ENCODE data around the gene LRRC18.

LRRC18 gene

GRCh38 chr10:48881937-48882336 lies 57.7 kb downstream of the LRRC18 start:
- no peak for TF ChIP-seq CTCF (conservative IDR thresholded peaks at IDR 0.05; ENCODE audit: low read depth, low read length)
- no peaks in the 10 kb centered on the region for H4K20me1 ChIP-seq (ENCODE audit: insufficient read depth)
- H3K4me1 ChIP-seq (ENCODE audit: low read depth, poor library complexity, severe bottlenecking) = no peaks in the 10 kb centered on the region
- H3K4me3 ChIP-seq (IDR thresholded peaks at IDR 0.05; ENCODE audit: insufficient read depth, low read depth, low read length) = no peak overlapping the region
- no peaks in the 10 kb centered on the region for H3K36me3 ChIP-seq (ENCODE audit: insufficient read depth)
- H3K27ac ChIP-seq = no peak overlapping the region
- no peaks in the 10 kb centered on the region for H3K27me3 ChIP-seq (ENCODE audit: insufficient read depth, low read depth)
- no peak overlapping the region for H3K9ac ChIP-seq
- no peaks in the 10 kb centered on the region for H3K79me2 ChIP-seq (ENCODE audit: insufficient read depth, low read depth)
- no peak overlapping the region for H3K4me2 ChIP-seq
- H2AFZ ChIP-seq (ENCODE audit: low read depth) = no peak overlapping the region

GRCh38 chr10:48880016-48880705 lies 59.5 kb downstream of the LRRC18 start:
- H3K27ac ChIP-seq = no peak overlapping the region
- H3K4me1 ChIP-seq (ENCODE audit: low read depth, poor library complexity, severe bottlenecking) = no peaks in the 10 kb centered on the region
- H3K79me2 ChIP-seq (ENCODE audit: insufficient read depth, low read depth) = no peaks in the 10 kb centered on the region
- no peak overlapping the region for H2AFZ ChIP-seq (ENCODE audit: low read depth)
- no peak overlapping the region for H3K9ac ChIP-seq
- no peaks in the 10 kb centered on the region for H3K27me3 ChIP-seq (ENCODE audit: insufficient read depth, low read depth)
- no peak overlapping the region for H3K4me2 ChIP-seq
- no peak for TF ChIP-seq CTCF (conservative IDR thresholded peaks at IDR 0.05; ENCODE audit: low read depth, low read length)
- no peak overlapping the region for H3K4me3 ChIP-seq (IDR thresholded peaks at IDR 0.05; ENCODE audit: insufficient read depth, low read depth, low read length)
- H3K36me3 ChIP-seq (ENCODE audit: insufficient read depth) = no peaks in the 10 kb centered on the region
- H4K20me1 ChIP-seq (ENCODE audit: insufficient read depth) = no peaks in the 10 kb centered on the region

- H3K27me3 ChIP-seq (ENCODE audit: insufficient read depth, low read depth) = no peaks in the 10 kb centered on the region
- H3K27ac ChIP-seq = no peak overlapping the region
- no peaks in the 10 kb centered on the region for H4K20me1 ChIP-seq (ENCODE audit: insufficient read depth)
- no peaks in the 10 kb centered on the region for H3K36me3 ChIP-seq (ENCODE audit: insufficient read depth)
- H3K4me1 ChIP-seq (ENCODE audit: low read depth, poor library complexity, severe bottlenecking) = no peaks in the 10 kb centered on the region
- H3K4me2 ChIP-seq = no peak overlapping the region
- H3K79me2 ChIP-seq (ENCODE audit: insufficient read depth, low read depth) = no peaks in the 10 kb centered on the region
- no peak overlapping the region for H3K9ac ChIP-seq
- no peak overlapping the region for H2AFZ ChIP-seq (ENCODE audit: low read depth)
- no peak for TF ChIP-seq CTCF (conservative IDR thresholded peaks at IDR 0.05; ENCODE audit: low read depth, low read length)
- H3K4me3 ChIP-seq (IDR thresholded peaks at IDR 0.05; ENCODE audit: insufficient read depth, low read depth, low read length) = no peak overlapping the region
Measured at GRCh38 chr10:48879451-48879850, 60.2 kb downstream of the LRRC18 start.

- TF ChIP-seq CTCF (conservative IDR thresholded peaks at IDR 0.05; ENCODE audit: low read depth, low read length) = no peak
- no peaks in the 10 kb centered on the region for H3K79me2 ChIP-seq (ENCODE audit: insufficient read depth, low read depth)
- no peaks in the 10 kb centered on the region for H3K27me3 ChIP-seq (ENCODE audit: insufficient read depth, low read depth)
- H4K20me1 ChIP-seq (ENCODE audit: insufficient read depth) = no peaks in the 10 kb centered on the region
- H3K4me1 ChIP-seq (ENCODE audit: low read depth, poor library complexity, severe bottlenecking) = no peaks in the 10 kb centered on the region
- no peak overlapping the region for H3K27ac ChIP-seq
- H3K36me3 ChIP-seq (ENCODE audit: insufficient read depth) = no peaks in the 10 kb centered on the region
- H3K4me3 ChIP-seq (IDR thresholded peaks at IDR 0.05; ENCODE audit: insufficient read depth, low read depth, low read length) = no peak overlapping the region
- no peak overlapping the region for H2AFZ ChIP-seq (ENCODE audit: low read depth)
- H3K4me2 ChIP-seq = no peak overlapping the region
- no peak overlapping the region for H3K9ac ChIP-seq
Measured at GRCh38 chr10:48878091-48878490, 61.5 kb downstream of the LRRC18 start.

Measured in KMS-11 (cell line).